ACC112 (cell line): Measurements from ENCODE around the gene SERPINA3.

Experiments used
- H2AFZ ChIP-seq: fragments of 200-600 bp; sonication (generic); one replicate; pipeline ENCODE4 v1.6.0; 2017; ENCODE audit warnings: antibody characterized with exemption, low read length; ENCODE audit not compliant: unreplicated experiment
- H3K27ac ChIP-seq: fragments of 200-600 bp; sonication (generic); 2 replicates; pipeline ENCODE4 v1.5.1; 2014; ENCODE audit warnings: low read depth, mild to moderate bottlenecking, antibody characterized with exemption, low read length, moderate library complexity
- H3K27me3 ChIP-seq: fragments of 200-600 bp; sonication (generic); 2 replicates; pipeline ENCODE4 v1.6.1; 2014; ENCODE audit warnings: mild to moderate bottlenecking, antibody characterized with exemption, low read length, moderate library complexity, mixed read lengths; ENCODE audit not compliant: insufficient read depth
- H3K36me3 ChIP-seq: fragments of 200-600 bp; sonication (generic); 2 replicates; pipeline ENCODE4 v1.6.1; 2016; ENCODE audit warnings: mild to moderate bottlenecking, antibody characterized with exemption, low read length, moderate library complexity, mixed read lengths; ENCODE audit not compliant: insufficient read depth
- H3K4me1 ChIP-seq: fragments of 200-600 bp; sonication (generic); one replicate; pipeline ENCODE4 v1.6.1; 2016; ENCODE audit warnings: low read length, mixed read lengths; ENCODE audit not compliant: insufficient read depth, unreplicated experiment, control insufficient read depth
- H3K4me3 ChIP-seq: fragments of 200-600 bp; sonication (generic); 2 replicates; pipeline ENCODE4 v1.5.1; 2014; ENCODE audit warnings: mild to moderate bottlenecking, low read depth, low read length
- H3K79me2 ChIP-seq: fragments of 200-600 bp; sonication (generic); one replicate; pipeline ENCODE4 v1.6.0; 2016; ENCODE audit warnings: low read length; ENCODE audit not compliant: control insufficient read depth, unreplicated experiment, insufficient read depth

The SERPINA3 gene

DNA sequence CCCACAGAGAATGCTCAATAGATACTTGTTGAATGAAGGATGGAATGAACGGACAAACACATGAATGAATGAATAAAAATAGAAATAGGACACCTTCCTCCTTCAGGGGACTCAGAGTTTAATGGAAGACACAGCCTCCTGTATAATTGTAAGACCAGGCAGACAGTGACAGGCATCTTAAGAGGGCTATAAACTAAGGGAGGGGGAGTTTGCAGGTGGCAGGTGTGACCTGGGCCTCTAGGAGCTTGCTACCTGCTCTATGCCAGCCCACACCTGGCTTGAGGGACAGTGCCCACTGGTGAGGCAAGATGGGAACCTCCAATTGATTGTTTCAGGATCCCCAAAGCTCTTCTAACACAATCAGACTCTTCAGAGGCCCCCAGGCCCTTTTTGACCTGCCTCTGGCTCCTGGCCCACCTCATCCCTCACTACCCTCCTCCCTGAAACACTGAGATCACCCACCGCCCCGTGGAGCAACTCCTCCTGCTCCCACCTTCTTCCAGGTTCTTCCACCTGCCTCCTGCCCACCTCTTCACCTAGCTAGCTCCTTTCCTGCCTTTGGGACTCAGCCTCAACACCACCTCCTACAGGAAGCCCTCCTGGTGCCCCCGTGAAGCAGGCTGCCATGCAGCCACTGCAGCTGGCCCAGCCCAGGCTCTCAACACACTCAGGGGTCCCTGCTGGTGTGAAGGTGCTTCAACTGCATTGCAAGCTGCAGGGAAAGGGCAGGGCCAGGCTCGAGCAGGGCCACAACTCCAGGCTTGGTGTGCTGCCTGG is 9.4 kb downstream of the SERPINA3 start:
- H2AFZ ChIP-seq = no peak overlapping the region

DNA sequence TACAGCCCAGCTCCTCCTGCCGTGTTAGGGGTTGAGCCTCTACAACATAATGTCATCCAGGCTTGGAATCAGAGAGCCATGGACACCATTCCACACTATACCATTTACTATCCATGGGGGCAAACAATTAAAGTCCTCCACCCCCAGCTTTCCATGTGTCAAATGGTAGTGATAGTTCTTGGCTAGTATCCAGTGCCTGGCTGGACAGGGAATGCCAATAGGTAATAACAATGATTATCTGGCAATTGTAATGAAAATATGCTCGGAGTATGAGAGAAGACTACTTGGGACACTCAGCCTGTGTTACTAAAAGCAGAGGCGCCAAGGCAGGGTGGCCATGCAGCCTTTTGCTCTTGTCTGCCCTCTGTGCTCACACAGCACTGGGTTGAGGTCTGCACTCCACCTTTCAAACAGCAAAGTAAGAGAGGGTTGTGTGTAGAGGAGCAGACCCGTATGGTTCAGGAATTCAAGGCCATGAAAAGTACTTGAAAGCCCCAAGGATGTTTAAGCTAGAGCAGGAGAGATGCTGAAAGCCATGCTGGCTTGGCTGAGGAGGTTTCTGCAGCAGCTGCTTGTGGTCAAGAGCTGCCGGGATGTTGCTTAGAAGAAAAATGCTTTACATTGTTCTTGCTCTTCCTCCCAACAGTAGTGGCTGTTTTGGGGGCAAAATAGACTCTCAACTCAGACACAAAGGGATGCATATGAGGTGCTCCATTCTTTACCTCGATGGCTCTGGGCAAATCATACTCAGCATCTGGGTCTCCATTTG is 10.6 kb downstream of the SERPINA3 start:
- H3K27me3 ChIP-seq = peaks cover 30% of the 10 kb centered on the region; the same call in 1 of the 2 replicates
- no peaks in the 10 kb centered on the region for H3K79me2 ChIP-seq
- no peak overlapping the region for H3K27ac ChIP-seq
- no peaks in the 10 kb centered on the region for H3K36me3 ChIP-seq
- no peak overlapping the region for H3K4me3 ChIP-seq
- no peaks in the 10 kb centered on the region for H3K4me1 ChIP-seq
- no peak overlapping the region for H2AFZ ChIP-seq

More for the DNA sequence above, 9.4 kb downstream of the SERPINA3 start:
- no peak overlapping the region for H3K27ac ChIP-seq
- peaks cover 30% of the 10 kb centered on the region; the same call in 1 of the 2 replicates for H3K27me3 ChIP-seq
- no peak overlapping the region for H3K4me3 ChIP-seq
- H3K4me1 ChIP-seq = no peaks in the 10 kb centered on the region
- no peaks in the 10 kb centered on the region for H3K36me3 ChIP-seq
- H3K79me2 ChIP-seq = no peaks in the 10 kb centered on the region

GRCh38 chr14:94623422-94623809 is 11.2 kb downstream of the SERPINA3 start:
- peaks cover 30% of the 10 kb centered on the region; the same call in 1 of the 2 replicates for H3K27me3 ChIP-seq
- no peaks in the 10 kb centered on the region for H3K4me1 ChIP-seq
- no peak overlapping the region for H2AFZ ChIP-seq
- no peaks in the 10 kb centered on the region for H3K36me3 ChIP-seq
- no peak overlapping the region for H3K27ac ChIP-seq
- no peaks in the 10 kb centered on the region for H3K79me2 ChIP-seq
- no peak overlapping the region for H3K4me3 ChIP-seq

DNA sequence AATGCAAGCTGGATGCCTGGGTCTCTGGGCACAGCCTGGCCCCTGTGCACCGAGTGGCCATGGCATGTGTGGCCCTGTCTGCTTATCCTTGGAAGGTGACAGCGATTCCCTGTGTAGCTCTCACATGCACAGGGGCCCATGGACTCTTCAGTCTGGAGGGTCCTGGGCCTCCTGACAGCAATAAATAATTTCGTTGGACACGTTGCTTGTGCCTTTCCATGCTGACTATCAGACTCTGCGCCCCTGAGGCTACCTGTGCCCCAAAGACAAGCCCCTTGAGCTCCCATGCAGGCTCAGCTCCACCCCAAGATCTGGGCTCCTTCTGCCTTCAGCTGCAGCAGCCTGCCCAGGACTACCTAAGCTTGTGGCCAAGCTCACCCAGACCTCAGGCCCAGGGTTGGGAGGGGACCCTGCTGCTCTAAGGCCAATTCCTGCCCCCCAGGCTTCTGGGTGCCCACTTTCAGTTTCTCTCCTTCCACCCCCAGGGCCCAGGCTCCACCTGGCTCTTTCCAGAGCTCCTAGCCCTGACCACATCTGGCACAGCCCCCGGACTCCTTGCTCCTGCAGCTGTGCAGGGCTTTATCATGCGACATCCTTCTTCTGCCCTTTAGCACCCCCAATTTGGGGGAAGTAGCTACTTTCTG is 11.8 kb downstream of the SERPINA3 start:
- H3K4me3 ChIP-seq = no peak overlapping the region
- H3K27me3 ChIP-seq = peaks cover 30% of the 10 kb centered on the region; the same call in 1 of the 2 replicates

DNA sequence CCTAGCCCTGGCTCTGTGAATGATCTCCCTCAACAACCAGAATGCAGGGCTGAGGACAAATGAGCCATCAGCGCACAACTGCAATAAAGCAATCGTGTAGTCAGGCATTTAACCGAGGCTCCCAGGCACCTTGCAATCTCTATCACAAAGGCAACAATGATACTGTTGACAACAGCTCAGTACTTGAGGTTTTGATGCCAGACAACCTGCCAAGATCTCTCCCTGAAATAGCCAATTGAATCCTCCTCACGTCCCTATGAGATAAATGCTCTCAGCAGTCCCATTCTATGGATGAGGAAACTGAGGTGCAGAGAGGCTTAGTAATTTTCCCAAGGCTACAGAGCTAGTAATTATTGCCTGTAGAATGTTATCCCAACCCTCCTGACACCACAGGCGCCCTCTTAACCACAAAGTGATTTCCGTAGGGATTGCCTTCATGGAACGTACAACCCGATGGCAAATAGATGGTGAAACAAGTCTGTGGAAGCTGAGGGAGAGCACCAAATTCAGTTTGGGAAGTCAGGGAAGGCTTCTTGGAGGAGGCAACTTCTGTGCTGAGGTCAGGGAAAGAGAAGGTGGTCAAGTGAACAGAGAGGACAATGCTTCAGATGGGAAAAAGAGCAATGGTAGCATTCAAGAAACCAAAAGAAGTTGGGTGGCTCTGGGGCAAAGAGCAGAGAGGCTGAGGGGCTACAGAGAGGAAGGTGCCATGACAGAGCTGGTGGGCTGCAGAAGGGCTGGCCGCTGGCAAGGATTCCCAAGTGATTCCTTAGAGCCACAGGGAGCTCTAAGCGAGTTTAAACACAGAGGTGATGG is 12.6 kb downstream of the SERPINA3 start:
- Histone ChIP-seq H3K4me1 (no peaks in the 10 kb centered on the region), H3K4me3 (no peak overlapping the region), H3K27me3 (peaks cover 30% of the 10 kb centered on the region; the same call in 1 of the 2 replicates), H3K27ac (no peak overlapping the region), H3K79me2 (no peaks in the 10 kb centered on the region), H3K36me3 (no peaks in the 10 kb centered on the region), H2AFZ (no peak overlapping the region)

More for the DNA sequence above, 11.8 kb downstream of the SERPINA3 start:
- H2AFZ ChIP-seq = no peak overlapping the region
- no peaks in the 10 kb centered on the region for H3K79me2 ChIP-seq
- no peaks in the 10 kb centered on the region for H3K4me1 ChIP-seq
- H3K36me3 ChIP-seq = no peaks in the 10 kb centered on the region
- no peak overlapping the region for H3K27ac ChIP-seq

DNA sequence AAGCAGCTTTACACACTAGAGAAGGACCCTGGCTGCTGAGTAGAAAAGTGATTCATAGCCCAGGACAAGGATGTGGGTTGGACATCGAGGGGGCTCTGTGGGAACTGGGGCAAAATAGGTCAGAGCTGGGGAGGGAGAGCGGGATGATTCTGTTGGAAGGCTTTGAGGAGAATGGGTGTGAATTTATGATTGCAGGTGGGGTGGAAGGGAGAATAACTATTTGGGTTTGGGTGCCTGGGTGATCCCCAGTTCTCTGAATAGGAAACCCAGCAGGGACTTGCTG is 13.1 kb downstream of the SERPINA3 start:
- H3K27ac ChIP-seq = no peak overlapping the region
- peaks cover 30% of the 10 kb centered on the region; the same call in 1 of the 2 replicates for H3K27me3 ChIP-seq
- H3K79me2 ChIP-seq = no peaks in the 10 kb centered on the region
- H3K4me1 ChIP-seq = no peaks in the 10 kb centered on the region
- no peak overlapping the region for H2AFZ ChIP-seq
- no peaks in the 10 kb centered on the region for H3K36me3 ChIP-seq
- H3K4me3 ChIP-seq = no peak overlapping the region

- Histone ChIP-seq H2AFZ (no peak overlapping the region), H3K27me3 (peaks cover 21% of the 10 kb centered on the region; the same call in 1 of the 2 replicates), H3K27ac (no peak overlapping the region), H3K4me1 (no peaks in the 10 kb centered on the region), H3K4me3 (no peak overlapping the region), H3K79me2 (no peaks in the 10 kb centered on the region), H3K36me3 (no peaks in the 10 kb centered on the region)
Observed at GRCh38 chr14:94628578-94628977, 16.4 kb downstream of the SERPINA3 start.

GRCh38 chr14:94630396-94630795 is 18.2 kb downstream of the SERPINA3 start:
- Histone ChIP-seq H2AFZ (no peak overlapping the region), H3K79me2 (no peaks in the 10 kb centered on the region), H3K27ac (no peak overlapping the region), H3K27me3 (0 out of 2 replicates have a peak, but pooled peaks cover 4% of the 10 kb centered on the region), H3K4me1 (no peaks in the 10 kb centered on the region), H3K36me3 (no peaks in the 10 kb centered on the region), H3K4me3 (no peak overlapping the region)

- H2AFZ ChIP-seq = no peak overlapping the region
- H3K27ac ChIP-seq = no peak overlapping the region
- no peaks in the 10 kb centered on the region for H3K4me1 ChIP-seq
- no peaks in the 10 kb centered on the region for H3K36me3 ChIP-seq
- H3K27me3 ChIP-seq = no peaks in the 10 kb centered on the region
- no peak overlapping the region for H3K4me3 ChIP-seq
- H3K79me2 ChIP-seq = no peaks in the 10 kb centered on the region
Observed at GRCh38 chr14:94631050-94631449, 18.9 kb downstream of the SERPINA3 start.
